BE2C (cell line): ENCODE measurements around the gene CTU1.

Source experiments
- DNase-seq: peaks from one replicate; pipeline ENCODE4 v3.0.0-alpha.2; 2020
- H3K27me3 ChIP-seq: fragments of 250-450 bp; sonication (Bioruptor Pico); 2 replicates; pipeline ENCODE4 v1.5.1; 2020; ENCODE audit warnings: mild to moderate bottlenecking
- H3K36me3 ChIP-seq: fragments of 250-450 bp; sonication (Bioruptor Pico); 2 replicates; pipeline ENCODE4 v1.5.1; 2020; ENCODE audit warnings: mild to moderate bottlenecking
- H3K4me1 ChIP-seq: fragments of 250-450 bp; sonication (Bioruptor Pico); 2 replicates; pipeline ENCODE4 v1.5.1; 2020
- H3K4me3 ChIP-seq: 2 replicates; pipeline ENCODE4 v1.5.1; 2011; ENCODE audit warnings: low read depth, low read length
- H3K9me3 ChIP-seq: fragments of 250-450 bp; sonication (Bioruptor Pico); 2 replicates; pipeline ENCODE4 v1.5.1; 2020
- TF ChIP-seq, protein P1 (sequence below): IDR thresholded peaks from 2 replicates; pipeline ENCODE4 v1.5.1; 2012; ENCODE audit warnings: mild to moderate bottlenecking, low read depth, low read length

The CTU1 gene

DNA sequence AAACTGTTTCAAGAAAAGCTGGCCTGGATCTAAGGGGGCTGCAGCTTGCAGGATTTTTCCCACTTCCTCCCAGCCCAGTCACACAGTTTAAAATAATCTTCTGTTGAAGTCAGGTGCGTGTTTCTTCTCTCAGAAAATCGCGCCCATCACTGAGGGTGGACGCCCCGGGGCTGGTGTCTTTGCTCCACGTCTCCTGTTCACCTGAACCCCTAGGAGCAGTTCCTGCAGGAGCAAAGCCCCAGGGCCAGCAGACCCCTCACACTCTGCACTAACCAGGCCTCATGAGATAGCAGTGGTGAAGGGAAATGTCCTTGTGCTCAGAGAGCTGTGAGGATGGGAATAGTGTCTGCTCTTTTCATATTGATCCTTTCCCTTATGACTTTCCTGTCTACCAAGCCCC is 33.0 kb upstream of the CTU1 start:
- H3K4me3 ChIP-seq = no peak overlapping the region
- H3K4me1 ChIP-seq = no peaks in the 10 kb centered on the region
- no peak for DNase-seq
- TF ChIP-seq, protein P1, sequence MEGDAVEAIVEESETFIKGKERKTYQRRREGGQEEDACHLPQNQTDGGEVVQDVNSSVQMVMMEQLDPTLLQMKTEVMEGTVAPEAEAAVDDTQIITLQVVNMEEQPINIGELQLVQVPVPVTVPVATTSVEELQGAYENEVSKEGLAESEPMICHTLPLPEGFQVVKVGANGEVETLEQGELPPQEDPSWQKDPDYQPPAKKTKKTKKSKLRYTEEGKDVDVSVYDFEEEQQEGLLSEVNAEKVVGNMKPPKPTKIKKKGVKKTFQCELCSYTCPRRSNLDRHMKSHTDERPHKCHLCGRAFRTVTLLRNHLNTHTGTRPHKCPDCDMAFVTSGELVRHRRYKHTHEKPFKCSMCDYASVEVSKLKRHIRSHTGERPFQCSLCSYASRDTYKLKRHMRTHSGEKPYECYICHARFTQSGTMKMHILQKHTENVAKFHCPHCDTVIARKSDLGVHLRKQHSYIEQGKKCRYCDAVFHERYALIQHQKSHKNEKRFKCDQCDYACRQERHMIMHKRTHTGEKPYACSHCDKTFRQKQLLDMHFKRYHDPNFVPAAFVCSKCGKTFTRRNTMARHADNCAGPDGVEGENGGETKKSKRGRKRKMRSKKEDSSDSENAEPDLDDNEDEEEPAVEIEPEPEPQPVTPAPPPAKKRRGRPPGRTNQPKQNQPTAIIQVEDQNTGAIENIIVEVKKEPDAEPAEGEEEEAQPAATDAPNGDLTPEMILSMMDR = no peak
- peaks cover 36% of the 10 kb centered on the region for H3K27me3 ChIP-seq
- H3K9me3 ChIP-seq = no peaks in the 10 kb centered on the region
- no peaks in the 10 kb centered on the region for H3K36me3 ChIP-seq

DNA sequence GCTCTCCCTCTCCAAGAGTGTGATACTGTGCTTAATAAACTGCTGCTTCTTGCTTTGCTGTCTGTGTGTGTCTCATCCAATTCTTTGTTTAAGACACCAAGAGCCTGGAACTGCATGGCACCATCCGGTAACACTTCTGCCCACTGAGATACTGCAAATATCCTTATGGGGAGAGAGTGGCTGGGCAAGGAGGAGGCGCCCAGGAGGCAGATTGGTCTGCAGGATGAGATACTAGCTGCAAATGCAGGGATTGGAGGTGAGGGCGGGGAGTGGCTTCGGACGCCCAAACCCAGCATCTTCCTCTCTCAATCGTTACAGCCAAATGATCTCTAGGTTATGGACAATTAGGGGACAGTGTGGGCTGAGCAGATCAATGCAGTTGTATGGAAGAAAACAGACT is 32.2 kb upstream of the CTU1 start:
- Histone ChIP-seq H3K4me1 (no peaks in the 10 kb centered on the region), H3K27me3 (peaks cover 37% of the 10 kb centered on the region), H3K36me3 (no peaks in the 10 kb centered on the region), H3K9me3 (no peaks in the 10 kb centered on the region), H3K4me3 (no peak overlapping the region)
- no peak for DNase-seq
- TF ChIP-seq, protein P1 = no peak

DNA sequence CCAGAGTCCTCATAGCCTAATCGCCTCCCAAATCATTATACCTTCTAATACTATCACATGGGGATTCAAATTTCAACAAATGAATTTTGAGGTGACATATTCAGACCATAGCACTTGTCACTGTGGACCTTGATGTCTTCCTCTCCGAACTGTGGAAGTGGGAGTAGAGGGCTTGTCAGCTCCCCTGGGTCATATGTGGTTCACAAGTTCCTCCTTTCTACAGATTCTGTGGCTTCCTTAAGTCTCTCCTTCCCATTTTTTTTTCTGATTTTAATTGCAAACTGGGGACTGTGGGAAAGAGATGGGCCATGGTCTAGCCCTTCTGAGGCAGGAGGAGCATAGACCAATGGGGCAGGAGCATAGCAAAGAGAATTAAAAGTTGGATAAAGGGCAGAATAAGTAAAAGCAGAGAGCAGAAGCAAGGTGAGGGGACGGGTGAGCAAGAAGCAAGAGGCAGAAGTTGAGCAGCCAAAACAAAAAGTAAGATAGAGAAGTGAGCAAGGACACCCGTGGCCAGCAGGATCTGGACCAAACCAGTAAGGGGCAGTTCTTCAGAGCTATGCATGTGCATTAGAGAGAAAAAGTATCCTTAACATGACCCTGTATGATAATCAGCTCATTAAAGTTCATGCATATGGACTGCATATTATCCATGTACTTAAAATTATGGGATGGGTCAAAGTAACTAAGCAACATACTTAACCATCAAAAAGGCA is 31.2 kb upstream of the CTU1 start:
- Histone ChIP-seq H3K27me3 (peaks cover 46% of the 10 kb centered on the region), H3K36me3 (no peaks in the 10 kb centered on the region), H3K4me1 (no peaks in the 10 kb centered on the region), H3K4me3 (no peak overlapping the region), H3K9me3 (no peaks in the 10 kb centered on the region)
- DNase-seq = no peak
- TF ChIP-seq, protein P1 = no peak

DNA sequence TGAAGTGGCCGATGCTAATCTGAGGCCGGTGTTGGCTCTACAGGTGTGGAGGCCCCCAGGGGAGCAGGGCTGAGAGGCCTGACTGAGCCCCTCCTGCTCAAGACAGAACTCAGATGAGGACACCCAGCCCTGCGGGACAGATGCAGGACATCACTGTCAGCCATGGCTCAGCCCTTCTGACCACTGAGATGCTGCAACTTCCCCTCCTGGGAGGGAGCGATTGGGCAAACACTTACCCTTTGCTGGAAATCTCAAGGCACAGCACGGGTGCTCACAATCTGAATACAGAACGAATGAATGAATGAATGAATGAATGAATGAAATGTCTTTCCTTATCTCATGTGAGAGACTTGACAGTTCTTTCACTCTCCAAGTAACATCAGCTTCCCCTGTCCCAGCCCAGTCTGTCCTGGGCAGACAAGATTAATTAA is 30.4 kb upstream of the CTU1 start:
- H3K9me3 ChIP-seq = no peaks in the 10 kb centered on the region
- TF ChIP-seq, protein P1 = no peak
- H3K4me1 ChIP-seq = no peaks in the 10 kb centered on the region
- peaks cover 41% of the 10 kb centered on the region for H3K27me3 ChIP-seq
- no peak overlapping the region for H3K4me3 ChIP-seq
- no peak for DNase-seq
- H3K36me3 ChIP-seq = no peaks in the 10 kb centered on the region

DNA sequence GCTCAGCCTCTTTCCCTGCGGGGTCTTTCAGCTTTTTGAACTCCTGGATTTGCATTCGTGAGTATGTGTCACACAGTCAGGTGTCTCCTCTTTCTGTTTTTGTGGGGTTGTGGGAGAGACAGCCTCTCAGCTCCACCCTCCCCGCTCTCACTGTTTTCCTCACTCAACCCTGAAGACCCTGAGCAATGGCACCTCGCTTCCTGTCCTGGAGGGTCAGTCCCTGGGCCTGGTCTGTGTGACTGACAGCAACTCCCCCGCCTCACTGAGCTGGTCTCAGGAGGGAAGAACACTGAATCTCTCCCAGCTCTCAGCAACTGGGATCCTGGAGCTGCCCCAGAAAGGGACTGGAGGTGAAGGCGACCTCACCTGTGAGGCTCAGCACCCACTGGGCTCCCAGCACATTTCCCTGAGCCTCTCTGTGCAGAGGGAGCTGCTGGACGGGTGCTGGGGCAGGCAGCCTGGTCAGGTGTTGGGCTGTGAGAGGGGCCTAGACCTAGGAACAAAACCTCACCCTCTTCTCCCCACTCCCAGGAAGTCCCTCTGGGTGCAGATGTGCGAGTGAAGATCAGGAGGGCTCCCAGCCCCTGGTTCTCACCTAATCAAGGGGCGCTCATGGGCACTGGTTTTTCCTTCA is 29.7 kb upstream of the CTU1 start:
- DNase-seq = no peak
- peaks cover 38% of the 10 kb centered on the region for H3K27me3 ChIP-seq
- no peaks in the 10 kb centered on the region for H3K9me3 ChIP-seq
- H3K4me1 ChIP-seq = no peaks in the 10 kb centered on the region
- no peak overlapping the region for H3K4me3 ChIP-seq
- TF ChIP-seq, protein P1 = no peak
- H3K36me3 ChIP-seq = no peaks in the 10 kb centered on the region
